Measurements from ENCODE around the gene PLCD3. TPM values are rescaled to one million over a fixed set of nuclear protein-coding genes. Genes with fewer than 3 reads are reported as not detected.

The PLCD3 gene
- total and polyA plus RNA-seq, 2 of the 13 experiments (the other 11 are each of a cell fraction or from before 2014, with no cell fraction given): 11.3 to 39.1 TPM

GRCh38 chr17:45113424-45113754, 18.9 kb downstream of the PLCD3 start (continued):
- TF ChIP-seq, protein P1, sequence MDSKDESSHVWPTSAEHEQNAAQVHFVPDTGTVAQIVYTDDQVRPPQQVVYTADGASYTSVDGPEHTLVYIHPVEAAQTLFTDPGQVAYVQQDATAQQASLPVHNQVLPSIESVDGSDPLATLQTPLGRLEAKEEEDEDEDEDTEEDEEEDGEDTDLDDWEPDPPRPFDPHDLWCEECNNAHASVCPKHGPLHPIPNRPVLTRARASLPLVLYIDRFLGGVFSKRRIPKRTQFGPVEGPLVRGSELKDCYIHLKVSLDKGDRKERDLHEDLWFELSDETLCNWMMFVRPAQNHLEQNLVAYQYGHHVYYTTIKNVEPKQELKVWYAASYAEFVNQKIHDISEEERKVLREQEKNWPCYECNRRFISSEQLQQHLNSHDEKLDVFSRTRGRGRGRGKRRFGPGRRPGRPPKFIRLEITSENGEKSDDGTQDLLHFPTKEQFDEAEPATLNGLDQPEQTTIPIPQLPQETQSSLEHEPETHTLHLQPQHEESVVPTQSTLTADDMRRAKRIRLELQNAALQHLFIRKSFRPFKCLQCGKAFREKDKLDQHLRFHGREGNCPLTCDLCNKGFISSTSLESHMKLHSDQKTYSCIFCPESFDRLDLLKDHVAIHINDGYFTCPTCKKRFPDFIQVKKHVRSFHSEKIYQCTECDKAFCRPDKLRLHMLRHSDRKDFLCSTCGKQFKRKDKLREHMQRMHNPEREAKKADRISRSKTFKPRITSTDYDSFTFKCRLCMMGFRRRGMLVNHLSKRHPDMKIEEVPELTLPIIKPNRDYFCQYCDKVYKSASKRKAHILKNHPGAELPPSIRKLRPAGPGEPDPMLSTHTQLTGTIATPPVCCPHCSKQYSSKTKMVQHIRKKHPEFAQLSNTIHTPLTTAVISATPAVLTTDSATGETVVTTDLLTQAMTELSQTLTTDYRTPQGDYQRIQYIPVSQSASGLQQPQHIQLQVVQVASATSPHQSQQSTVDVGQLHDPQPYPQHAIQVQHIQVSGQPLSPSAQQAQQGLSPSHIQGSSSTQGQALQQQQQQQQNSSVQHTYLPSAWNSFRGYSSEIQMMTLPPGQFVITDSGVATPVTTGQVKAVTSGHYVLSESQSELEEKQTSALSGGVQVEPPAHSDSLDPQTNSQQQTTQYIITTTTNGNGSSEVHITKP (CRISPR knock-in tag; IDR thresholded peaks at IDR 0.05; ENCODE audit: low read depth): no peak
- TF ChIP-seq HNRNPK (IDR thresholded peaks at IDR 0.05; ENCODE audit: low read depth, low read length, poor library complexity, severe bottlenecking): no peak
- TF ChIP-seq, protein P2, sequence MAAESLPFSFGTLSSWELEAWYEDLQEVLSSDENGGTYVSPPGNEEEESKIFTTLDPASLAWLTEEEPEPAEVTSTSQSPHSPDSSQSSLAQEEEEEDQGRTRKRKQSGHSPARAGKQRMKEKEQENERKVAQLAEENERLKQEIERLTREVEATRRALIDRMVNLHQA (CRISPR knock-in tag; IDR thresholded peaks at IDR 0.05): no peak
- no peak for TF ChIP-seq ZNF256 (CRISPR knock-in tag; conservative IDR thresholded peaks at IDR 0.05)
- no peak for TF ChIP-seq ZNF570 (CRISPR knock-in tag; IDR thresholded peaks at IDR 0.05; ENCODE audit: borderline replicate concordance)
- TF ChIP-seq MED1 (CRISPR knock-in tag; IDR thresholded peaks at IDR 0.05): no peak
- no peak for TF ChIP-seq RNF2 (conservative IDR thresholded peaks at IDR 0.05; ENCODE audit: low read depth)
- peak; percentile 51; the same call in 1 of the 2 replicates for TF ChIP-seq ZFP91 (CRISPR knock-in tag; IDR thresholded peaks at IDR 0.05; ENCODE audit: borderline replicate concordance)
- no peak for TF ChIP-seq SETDB1 (CRISPR knock-in tag; IDR thresholded peaks at IDR 0.05; ENCODE audit: borderline replicate concordance)
- TF ChIP-seq ZNF720 (CRISPR knock-in tag; IDR thresholded peaks at IDR 0.05): no peak
- peak; percentile 69; the same call in 1 of the 2 replicates for TF ChIP-seq RXRB (CRISPR knock-in tag; IDR thresholded peaks at IDR 0.05; ENCODE audit: borderline replicate concordance)
- TF ChIP-seq EP300 (IDR thresholded peaks at IDR 0.05; ENCODE audit: low read depth in 2 of 2, low read length in 2 of 2): no peak
- 0 out of 2 replicates have a peak, but pooled peaks have one; percentile 44 for TF ChIP-seq EP300 (CRISPR knock-in tag; IDR thresholded peaks at IDR 0.05; ENCODE audit: borderline replicate concordance)
- no peak for TF ChIP-seq HOXA9 (CRISPR knock-in tag; IDR thresholded peaks at IDR 0.05; ENCODE audit: borderline replicate concordance)
- TF ChIP-seq, protein P3, sequence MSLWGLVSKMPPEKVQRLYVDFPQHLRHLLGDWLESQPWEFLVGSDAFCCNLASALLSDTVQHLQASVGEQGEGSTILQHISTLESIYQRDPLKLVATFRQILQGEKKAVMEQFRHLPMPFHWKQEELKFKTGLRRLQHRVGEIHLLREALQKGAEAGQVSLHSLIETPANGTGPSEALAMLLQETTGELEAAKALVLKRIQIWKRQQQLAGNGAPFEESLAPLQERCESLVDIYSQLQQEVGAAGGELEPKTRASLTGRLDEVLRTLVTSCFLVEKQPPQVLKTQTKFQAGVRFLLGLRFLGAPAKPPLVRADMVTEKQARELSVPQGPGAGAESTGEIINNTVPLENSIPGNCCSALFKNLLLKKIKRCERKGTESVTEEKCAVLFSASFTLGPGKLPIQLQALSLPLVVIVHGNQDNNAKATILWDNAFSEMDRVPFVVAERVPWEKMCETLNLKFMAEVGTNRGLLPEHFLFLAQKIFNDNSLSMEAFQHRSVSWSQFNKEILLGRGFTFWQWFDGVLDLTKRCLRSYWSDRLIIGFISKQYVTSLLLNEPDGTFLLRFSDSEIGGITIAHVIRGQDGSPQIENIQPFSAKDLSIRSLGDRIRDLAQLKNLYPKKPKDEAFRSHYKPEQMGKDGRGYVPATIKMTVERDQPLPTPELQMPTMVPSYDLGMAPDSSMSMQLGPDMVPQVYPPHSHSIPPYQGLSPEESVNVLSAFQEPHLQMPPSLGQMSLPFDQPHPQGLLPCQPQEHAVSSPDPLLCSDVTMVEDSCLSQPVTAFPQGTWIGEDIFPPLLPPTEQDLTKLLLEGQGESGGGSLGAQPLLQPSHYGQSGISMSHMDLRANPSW (CRISPR knock-in tag; IDR thresholded peaks at IDR 0.05; ENCODE audit: borderline replicate concordance): no peak
- no peak for TF ChIP-seq RERE (CRISPR knock-in tag; IDR thresholded peaks at IDR 0.05; ENCODE audit: low read depth)
